GM21786 (cell line): Measurements from ENCODE around the gene CTBP2.

Experiments
- ATAC-seq: cut with Tn5 transposase; IDR thresholded peaks from one replicate; pipeline ENCODE4 v1.9.1; 2021; ENCODE audit not compliant: unreplicated experiment

Gene CTBP2

GRCh38 chr10:125159932-125160855 lies at the start of gene CTBP2:
CTBP2 (minus strand) TSS chr10:125160563.
- no peak for ATAC-seq

- no peak for ATAC-seq
Measured at GRCh38 chr10:125209591-125210355, 49.4 kb upstream of the CTBP2 start.

GRCh38 chr10:125208854-125209565 lies 48.6 kb upstream of the CTBP2 start:
- ATAC-seq, result no peak

- no peak for ATAC-seq
Measured at GRCh38 chr10:125206623-125207022, 46.3 kb upstream of the CTBP2 start.

- ATAC-seq, result no peak
Measured at GRCh38 chr10:125205431-125205830, 45.1 kb upstream of the CTBP2 start.

GRCh38 chr10:125204400-125204799 lies 44.0 kb upstream of the CTBP2 start:
- no peak for ATAC-seq

GRCh38 chr10:125203186-125203800 lies 42.9 kb upstream of the CTBP2 start:
- no peak for ATAC-seq

- no peak for ATAC-seq
Measured at GRCh38 chr10:125201791-125202622, 41.6 kb upstream of the CTBP2 start.

GRCh38 chr10:125201108-125201524 lies 40.8 kb upstream of the CTBP2 start:
- ATAC-seq, result peak; percentile 84

GRCh38 chr10:125200396-125200795 lies 40.0 kb upstream of the CTBP2 start:
- ATAC-seq, result no peak

- ATAC-seq, result no peak
Measured at GRCh38 chr10:125199270-125199669, 38.9 kb upstream of the CTBP2 start.

GRCh38 chr10:125194814-125195213 lies 34.5 kb upstream of the CTBP2 start:
- no peak for ATAC-seq

GRCh38 chr10:125193306-125193877 lies 33.0 kb upstream of the CTBP2 start:
- ATAC-seq, result no peak

- ATAC-seq, result no peak
Measured at GRCh38 chr10:125192620-125193019, 32.3 kb upstream of the CTBP2 start.

- ATAC-seq, result no peak
Measured at GRCh38 chr10:125192005-125192404, 31.6 kb upstream of the CTBP2 start.

- no peak for ATAC-seq
Measured at GRCh38 chr10:125190946-125191345, 30.6 kb upstream of the CTBP2 start.

- no peak for ATAC-seq
Measured at GRCh38 chr10:125190414-125190813, 30.1 kb upstream of the CTBP2 start.

GRCh38 chr10:125189162-125189561 lies 28.8 kb upstream of the CTBP2 start:
- ATAC-seq, result no peak
